ENCODE results near the gene RNF148. TPM values are rescaled to one million over a fixed set of nuclear protein-coding genes. Genes with fewer than 3 reads are reported as not detected.
"Not testable (repeated sequence)": the region's sequence is repeated elsewhere in the genome, so short reads cannot be mapped to it uniquely, and the experiment has no call there.

Gene RNF148
- polyA plus RNA-seq, 6 donors from 2014 or later = not detected

DNA sequence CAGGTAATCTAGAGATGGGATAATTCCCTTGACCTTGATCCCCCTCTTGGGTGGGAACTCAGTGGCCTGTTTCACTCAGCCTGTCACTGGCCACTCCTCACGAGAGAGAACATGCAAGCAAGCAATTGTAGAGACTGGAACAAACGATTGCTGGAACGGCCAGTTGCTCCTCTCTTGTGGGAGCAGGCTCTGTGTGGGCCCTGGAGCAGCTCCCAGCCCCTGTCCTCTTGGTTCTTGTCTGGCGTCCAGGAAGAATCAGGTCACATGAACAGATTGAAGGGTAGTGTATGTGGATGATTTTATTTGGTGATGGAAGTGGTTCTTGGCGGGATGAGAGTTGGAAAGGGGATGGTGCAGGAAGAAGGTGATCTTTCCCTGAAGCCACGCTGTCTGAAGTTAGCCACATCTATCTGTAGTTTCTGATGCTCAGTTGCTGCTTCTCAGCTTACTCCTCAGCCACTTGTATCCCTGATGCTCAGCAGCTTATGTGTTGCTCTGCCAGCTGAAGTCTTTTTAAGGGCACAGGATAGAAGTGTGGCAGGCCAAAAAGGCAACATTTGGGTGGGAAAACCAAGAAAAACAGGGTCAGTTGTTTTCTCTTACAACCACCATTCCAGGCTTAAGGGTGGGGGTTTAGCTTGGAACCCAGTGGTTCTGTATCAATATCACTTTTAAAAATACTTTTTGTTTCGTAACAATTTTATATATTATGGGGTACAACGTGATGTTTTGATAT lies 19.7 kb downstream of the RNF148 start:
- no peak for DNase-seq
- H3K27me3 Mint-ChIP-seq = no peaks in the 10 kb centered on the region
- no peak overlapping the region for H3K4me3 Mint-ChIP-seq
- H3K9me3 Mint-ChIP-seq = peaks cover 0 to 15% (median 4%) of the 10 kb centered on the region in 7 donors
- ATAC-seq (ENCODE audit: low read depth in 2 of 2) = no peak
- H3K4me1 Mint-ChIP-seq = no peaks in the 10 kb centered on the region
- no peak overlapping the region for H3K27ac Mint-ChIP-seq
- no peaks in the 10 kb centered on the region for H3K36me3 Mint-ChIP-seq

DNA sequence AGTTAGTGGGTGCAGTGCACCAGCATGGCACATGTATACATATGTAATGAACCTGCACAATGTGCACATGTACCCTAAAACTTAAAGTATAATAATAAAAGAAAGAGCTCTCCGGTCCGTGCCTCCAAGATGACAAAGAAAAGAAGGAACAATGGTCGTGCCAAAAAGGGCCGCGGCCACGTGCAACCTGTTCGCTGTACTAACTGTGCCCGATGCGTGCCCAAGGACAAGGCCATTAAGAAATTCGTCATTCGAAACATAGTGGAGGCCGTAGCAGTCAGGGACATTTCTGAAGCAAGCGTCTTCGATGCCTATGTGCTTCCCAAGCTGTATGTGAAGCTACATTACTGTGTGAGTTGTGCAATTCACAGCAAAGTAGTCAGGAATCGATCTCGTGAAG lies 21.5 kb downstream of the RNF148 start:
- peaks cover 0 to 15% (median 6%) of the 10 kb centered on the region in 7 donors for H3K9me3 Mint-ChIP-seq
- H3K4me1 Mint-ChIP-seq; H3K36me3 Mint-ChIP-seq; ATAC-seq (ENCODE audit: low read depth in 2 of 2); H3K4me3 Mint-ChIP-seq; H3K27me3 Mint-ChIP-seq; DNase-seq; H3K27ac Mint-ChIP-seq: not testable (repeated sequence)

DNA sequence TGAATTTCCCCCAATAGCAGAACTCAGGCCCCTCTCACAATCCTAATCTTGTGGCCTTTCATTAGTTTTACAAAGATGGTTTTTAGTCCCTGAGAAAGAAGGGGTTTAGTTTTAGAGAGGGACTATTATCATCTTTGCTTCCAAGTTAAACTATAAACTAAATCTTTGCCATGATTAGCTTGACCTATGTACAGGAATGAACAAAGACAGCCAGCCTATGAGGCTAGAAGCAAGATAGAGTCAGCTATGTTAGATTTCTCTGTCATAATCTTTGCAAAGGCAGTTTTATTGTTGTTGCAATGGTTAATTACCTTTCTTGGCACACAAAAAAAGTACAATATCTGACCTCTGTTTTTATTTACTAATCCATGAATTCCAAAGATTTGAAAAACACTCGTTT lies 22.9 kb downstream of the RNF148 start:
- DNase-seq = no peak
- Mint-ChIP-seq H3K4me1 (no peaks in the 10 kb centered on the region), H3K36me3 (no peaks in the 10 kb centered on the region), H3K4me3 (no peak overlapping the region), H3K27me3 (no peaks in the 10 kb centered on the region), H3K9me3 (peaks cover 0 to 15% (median 6%) of the 10 kb centered on the region in 7 donors), H3K27ac (no peak overlapping the region)
- ATAC-seq (ENCODE audit: low read depth in 2 of 2) = no peak

DNA sequence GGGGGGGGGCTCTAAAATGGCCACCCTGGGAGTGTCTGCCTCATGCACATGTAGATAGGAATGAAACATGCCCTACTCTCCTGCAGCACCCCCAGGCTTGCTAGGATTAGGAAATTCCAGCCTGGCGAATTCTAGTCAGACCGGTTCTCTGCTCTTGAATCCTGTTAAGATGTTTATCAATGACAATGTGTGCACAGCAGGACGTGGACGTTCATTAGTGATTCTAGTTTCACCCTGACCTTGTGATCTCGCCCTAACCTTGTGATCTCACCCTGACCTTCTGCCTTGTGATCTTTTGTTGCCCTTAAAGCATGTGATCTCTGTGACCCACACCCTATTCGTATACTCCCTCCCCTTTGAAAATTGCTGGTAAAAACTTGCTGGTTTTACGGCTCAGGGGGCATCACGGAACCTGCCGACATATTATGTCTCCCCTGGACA lies 23.4 kb downstream of the RNF148 start:
- H3K27ac Mint-ChIP-seq; DNase-seq; H3K4me1 Mint-ChIP-seq; ATAC-seq (ENCODE audit: low read depth in 2 of 2); H3K27me3 Mint-ChIP-seq; H3K36me3 Mint-ChIP-seq; H3K4me3 Mint-ChIP-seq: not testable (repeated sequence)
- peaks cover 0 to 15% (median 7%) of the 10 kb centered on the region in 7 donors for H3K9me3 Mint-ChIP-seq

DNA sequence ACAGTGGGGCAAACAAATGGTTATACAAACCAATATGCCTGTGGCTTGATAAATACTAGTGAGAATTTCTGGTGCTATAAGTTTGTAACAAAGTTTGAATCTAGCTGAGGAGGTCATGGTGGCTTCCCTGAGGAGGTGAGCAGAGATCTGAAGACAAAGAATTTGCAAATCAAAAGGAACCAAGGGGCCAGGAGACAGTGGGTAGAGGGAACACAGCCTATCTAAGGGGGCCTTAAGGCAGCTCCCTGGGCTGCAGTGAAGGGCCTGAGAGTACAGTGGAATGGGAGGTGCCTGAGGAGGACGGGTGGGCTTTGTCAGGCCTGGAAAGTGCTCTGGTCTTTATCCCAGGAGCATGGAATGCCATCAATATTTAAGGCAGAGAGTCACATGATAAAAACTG lies 25.6 kb downstream of the RNF148 start:
- Mint-ChIP-seq H3K9me3 (peaks cover 0 to 15% (median 8%) of the 10 kb centered on the region in 7 donors), H3K4me3 (no peak overlapping the region), H3K27ac (no peak overlapping the region), H3K36me3 (no peaks in the 10 kb centered on the region), H3K4me1 (no peaks in the 10 kb centered on the region), H3K27me3 (no peaks in the 10 kb centered on the region)
- ATAC-seq (ENCODE audit: low read depth in 2 of 2) = no peak
- DNase-seq = no peak

DNA sequence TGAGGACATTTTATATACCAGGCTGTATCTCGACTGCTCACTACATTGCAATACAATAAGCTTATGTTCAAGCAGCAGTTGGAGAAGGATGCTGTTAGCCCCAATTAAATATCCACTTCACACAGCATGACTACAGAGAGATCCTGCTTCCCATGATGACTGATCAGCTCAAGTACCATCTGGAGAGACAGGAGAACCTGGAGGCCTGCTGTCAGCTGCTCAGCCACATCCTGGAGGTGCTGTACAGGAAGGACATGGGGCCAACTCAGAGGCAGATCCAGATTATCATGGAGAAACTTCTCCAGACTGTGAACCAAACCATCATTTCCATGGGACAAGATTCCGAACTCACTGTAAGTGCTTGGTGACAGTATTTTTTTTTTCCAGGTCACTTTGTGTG lies 26.3 kb downstream of the RNF148 start:
- peaks cover 0 to 15% (median 6%) of the 10 kb centered on the region in 7 donors for H3K9me3 Mint-ChIP-seq
- no peak overlapping the region for H3K27ac Mint-ChIP-seq
- H3K4me3 Mint-ChIP-seq = no peak overlapping the region
- no peaks in the 10 kb centered on the region for H3K27me3 Mint-ChIP-seq
- no peaks in the 10 kb centered on the region for H3K36me3 Mint-ChIP-seq
- ATAC-seq (ENCODE audit: low read depth in 2 of 2) (no peak), DNase-seq (no peak)
- H3K4me1 Mint-ChIP-seq = no peaks in the 10 kb centered on the region

DNA sequence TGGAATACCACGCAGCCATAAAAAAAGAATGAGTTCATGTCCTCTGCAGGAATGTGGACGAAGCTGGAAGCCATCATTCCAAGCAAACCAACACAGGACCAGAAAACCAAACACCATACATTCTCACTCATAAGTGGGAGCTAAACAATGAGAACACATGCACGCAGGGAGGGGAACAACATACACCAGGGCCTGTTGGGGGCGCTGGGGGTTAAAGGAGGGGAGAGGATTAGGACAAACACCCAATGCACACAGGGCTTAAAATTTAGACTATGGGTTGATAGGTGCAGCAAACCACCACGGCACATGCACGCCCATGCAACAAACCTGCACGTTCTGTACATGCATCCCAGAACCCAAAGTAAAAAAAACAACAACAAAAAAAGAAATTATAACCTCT lies 27.1 kb downstream of the RNF148 start:
- H3K4me3 Mint-ChIP-seq = no peak overlapping the region
- H3K9me3 Mint-ChIP-seq = peaks cover 0 to 15% (median 8%) of the 10 kb centered on the region in 7 donors
- no peaks in the 10 kb centered on the region for H3K4me1 Mint-ChIP-seq

DNA sequence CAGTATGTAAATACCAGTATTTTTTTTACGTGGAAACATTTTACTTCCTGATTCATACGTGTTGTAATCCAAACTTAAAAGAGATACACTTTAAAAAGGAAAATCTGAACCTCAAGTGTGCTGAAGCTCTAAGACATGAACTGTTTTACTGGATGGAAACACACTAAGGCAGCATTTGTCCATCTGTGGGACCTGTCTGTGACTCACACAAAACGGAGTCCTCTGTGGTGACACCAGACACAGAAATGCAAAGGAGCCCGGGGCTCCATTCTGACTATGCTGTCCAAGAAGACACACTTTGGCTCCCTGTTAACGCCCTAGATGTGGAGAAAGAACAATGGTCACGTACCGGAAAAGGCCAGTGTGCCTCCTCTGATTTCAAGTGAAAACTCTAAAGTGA lies 27.7 kb downstream of the RNF148 start:
- H3K27ac Mint-ChIP-seq = no peak overlapping the region
- no peaks in the 10 kb centered on the region for H3K27me3 Mint-ChIP-seq
- no peak overlapping the region for H3K4me3 Mint-ChIP-seq
- H3K4me1 Mint-ChIP-seq = no peaks in the 10 kb centered on the region
- no peaks in the 10 kb centered on the region for H3K36me3 Mint-ChIP-seq
- DNase-seq (no peak), ATAC-seq (ENCODE audit: low read depth in 2 of 2) (no peak)
- peaks cover 0 to 15% (median 8%) of the 10 kb centered on the region in 7 donors for H3K9me3 Mint-ChIP-seq

More for the DNA sequence above, 27.1 kb downstream of the RNF148 start:
- H3K36me3 Mint-ChIP-seq = no peaks in the 10 kb centered on the region
- ATAC-seq (ENCODE audit: low read depth in 2 of 2) = no peak
- H3K27ac Mint-ChIP-seq = no peak overlapping the region
- DNase-seq = no peak
- H3K27me3 Mint-ChIP-seq = no peaks in the 10 kb centered on the region

DNA sequence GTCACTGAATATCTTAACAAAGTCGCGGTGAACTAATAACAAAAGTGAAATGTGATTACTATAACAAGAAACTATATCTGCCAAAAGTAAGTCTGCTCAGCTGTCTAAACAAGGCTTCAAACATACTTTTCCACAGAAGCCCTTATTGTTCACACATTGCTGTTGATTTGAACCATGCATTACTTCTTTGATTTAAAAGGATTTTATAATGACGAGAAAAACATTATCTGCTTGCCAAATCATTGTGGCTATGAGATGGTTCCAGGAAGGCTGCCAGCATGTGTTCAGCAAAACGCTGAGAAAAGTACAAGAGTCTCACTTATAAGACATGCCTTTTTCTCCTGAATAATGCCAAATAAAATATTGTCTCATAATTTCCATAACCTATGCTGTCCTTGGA lies 28.2 kb downstream of the RNF148 start:
- no peak overlapping the region for H3K27ac Mint-ChIP-seq
- no peak overlapping the region for H3K4me3 Mint-ChIP-seq
- no peaks in the 10 kb centered on the region for H3K36me3 Mint-ChIP-seq
- peaks cover 0 to 15% (median 7%) of the 10 kb centered on the region in 7 donors for H3K9me3 Mint-ChIP-seq
- no peaks in the 10 kb centered on the region for H3K4me1 Mint-ChIP-seq
- no peak for ATAC-seq (ENCODE audit: low read depth in 2 of 2)
- DNase-seq = no peak
- no peaks in the 10 kb centered on the region for H3K27me3 Mint-ChIP-seq

DNA sequence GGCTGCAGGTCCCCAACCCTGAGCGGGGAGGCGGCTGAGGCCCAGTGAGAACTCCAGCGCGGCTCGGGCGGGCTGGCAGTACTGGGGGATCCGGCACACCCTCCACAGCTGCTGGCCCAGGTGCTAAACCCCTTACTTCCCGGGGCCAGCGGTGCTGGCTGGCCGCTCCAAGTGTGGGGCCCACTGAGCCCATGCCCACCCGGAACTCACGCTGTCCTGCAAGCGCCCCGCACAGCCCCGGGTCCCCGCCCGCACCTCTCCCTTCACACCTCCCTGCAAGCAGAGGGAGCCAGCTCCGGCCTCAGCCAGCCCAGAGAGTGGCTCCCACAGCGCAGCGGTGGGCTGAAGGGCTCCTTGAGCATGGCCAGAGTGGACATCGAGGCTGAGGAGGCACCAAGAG lies 28.8 kb downstream of the RNF148 start:
- Mint-ChIP-seq H3K27ac (no peak overlapping the region), H3K36me3 (no peaks in the 10 kb centered on the region), H3K4me3 (no peak overlapping the region), H3K4me1 (no peaks in the 10 kb centered on the region), H3K27me3 (no peaks in the 10 kb centered on the region), H3K9me3 (peaks cover 0 to 13% (median 4%) of the 10 kb centered on the region in 7 donors)
- no peak for DNase-seq
- no peak for ATAC-seq (ENCODE audit: low read depth in 2 of 2)

DNA sequence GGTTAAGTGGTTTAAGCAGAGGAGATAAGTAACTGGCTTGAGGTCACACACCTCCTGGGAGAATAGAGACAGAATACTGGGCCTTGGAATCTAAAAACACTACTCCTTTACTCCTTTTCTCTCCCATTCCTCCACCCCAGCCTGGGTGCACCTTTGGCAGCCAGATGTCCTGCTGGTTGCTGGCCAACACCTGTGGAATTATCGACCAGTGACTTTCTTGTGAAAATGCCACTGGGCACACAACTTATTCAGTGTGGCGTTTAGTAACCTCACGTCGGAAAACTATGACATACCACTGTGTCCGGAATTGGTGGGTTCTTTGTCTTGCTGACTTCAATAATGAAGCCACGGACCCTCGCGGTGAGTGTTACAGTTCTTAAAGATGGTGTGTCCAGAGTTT lies 30.2 kb downstream of the RNF148 start:
- no peak for DNase-seq
- Mint-ChIP-seq H3K36me3 (no peaks in the 10 kb centered on the region), H3K27me3 (no peaks in the 10 kb centered on the region), H3K9me3 (peaks cover 0 to 13% (median 4%) of the 10 kb centered on the region in 7 donors), H3K4me3 (no peak overlapping the region), H3K4me1 (no peaks in the 10 kb centered on the region), H3K27ac (no peak overlapping the region)
- no peak for ATAC-seq (ENCODE audit: low read depth in 2 of 2)

DNA sequence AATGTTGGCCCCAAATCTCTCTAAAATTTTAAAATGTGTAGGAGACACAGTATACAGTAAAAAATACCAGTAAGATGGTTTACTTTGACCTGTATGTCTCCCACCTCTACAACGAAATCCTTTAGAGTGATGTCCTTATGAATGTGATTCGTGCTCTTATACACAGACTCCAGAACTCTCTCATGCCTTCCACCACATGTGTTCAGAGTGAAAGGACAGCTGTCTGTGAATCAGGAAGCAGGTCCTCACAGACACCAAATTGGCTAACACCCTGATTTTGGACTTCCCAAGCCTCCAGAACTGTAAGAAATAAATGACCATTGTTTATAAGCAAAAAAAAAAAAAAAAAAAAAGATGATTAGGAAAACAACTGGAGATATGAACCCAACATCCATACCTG lies 39.0 kb downstream of the RNF148 start:
- Mint-ChIP-seq H3K4me1 (no peaks in the 10 kb centered on the region), H3K4me3 (no peak overlapping the region), H3K36me3 (no peaks in the 10 kb centered on the region), H3K27me3 (no peaks in the 10 kb centered on the region), H3K27ac (no peak overlapping the region), H3K9me3 (peaks cover 0 to 6% (median 0%) of the 10 kb centered on the region in 7 donors)
- no peak for DNase-seq
- ATAC-seq (ENCODE audit: low read depth in 2 of 2) = no peak

DNA sequence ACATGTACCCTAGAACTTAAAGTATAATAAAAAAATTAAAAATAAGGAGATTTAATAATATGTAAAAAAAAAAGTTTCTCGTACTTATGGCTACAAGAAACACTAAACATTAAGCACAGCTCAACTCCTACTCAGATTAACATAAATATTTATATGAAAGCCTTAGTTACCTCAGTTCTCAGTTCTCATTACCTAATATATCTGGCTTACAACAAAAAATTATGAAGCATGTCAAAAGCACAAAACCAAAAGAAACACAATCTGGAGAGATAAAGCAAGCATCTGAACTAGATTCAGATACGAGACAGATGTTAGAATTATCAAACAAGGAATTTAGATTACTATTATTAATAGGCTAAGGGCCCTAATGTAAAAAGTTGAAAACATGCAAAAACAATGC lies 43.9 kb downstream of the RNF148 start:
- Mint-ChIP-seq H3K27me3 (no peaks in the 10 kb centered on the region), H3K27ac (no peak overlapping the region), H3K4me1 (no peaks in the 10 kb centered on the region), H3K4me3 (no peak overlapping the region), H3K9me3 (peaks cover 0 to 8% (median under 1%) of the 10 kb centered on the region in 7 donors), H3K36me3 (no peaks in the 10 kb centered on the region)
- no peak for ATAC-seq (ENCODE audit: low read depth in 2 of 2)
- DNase-seq = no peak

DNA sequence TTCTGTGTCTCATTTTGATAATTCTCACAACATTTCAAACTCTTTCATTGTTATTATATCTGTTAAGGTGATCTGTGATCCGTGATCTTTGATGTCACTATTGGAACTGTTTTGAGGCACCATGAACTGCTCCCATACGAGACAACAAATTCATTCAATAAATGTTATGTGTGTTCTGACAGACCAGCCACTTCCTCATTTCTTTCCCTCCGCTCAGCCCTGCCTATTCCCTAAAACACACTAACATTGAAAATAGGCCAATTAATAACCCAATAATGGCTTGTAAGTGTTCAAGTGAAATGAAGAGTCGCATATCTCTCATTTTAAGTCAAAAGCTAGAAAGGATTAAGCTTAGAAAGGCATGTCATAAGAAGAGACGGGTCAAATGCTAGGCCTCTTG lies 49.0 kb downstream of the RNF148 start:
- H3K27me3 Mint-ChIP-seq = no peaks in the 10 kb centered on the region
- DNase-seq (no peak), ATAC-seq (ENCODE audit: low read depth in 2 of 2) (no peak)
- H3K4me1 Mint-ChIP-seq = no peaks in the 10 kb centered on the region
- no peaks in the 10 kb centered on the region for H3K36me3 Mint-ChIP-seq
- H3K27ac Mint-ChIP-seq = no peak overlapping the region
- H3K9me3 Mint-ChIP-seq = peaks cover 0 to 5% (median 3%) of the 10 kb centered on the region in 7 donors
- H3K4me3 Mint-ChIP-seq = no peak overlapping the region
